Activated CD8-positive, alpha-beta T cell treated with anti-CD3 and anti-CD28 coated beads, Interleukin-2, amount 10 ng/mL, durations not matched to agents 7 days and 5 days (primary cell): ENCODE data around the gene SLFN14. TPM values are rescaled to one million over a fixed set of nuclear protein-coding genes. Genes with fewer than 3 reads are reported as not detected.

ENCODE experiments used
- ATAC-seq: fragments of 150-1000 bp; cut with Tn5 transposase; one replicate; pipeline ENCODE4 v1.10.0; 2021; ENCODE audit warnings: moderate library complexity
- CTCF ChIA-PET: fragments of 350-600 bp; sonication (Branson Sonifier 250); formaldehyde crosslinking; loops from one replicate; lab custom pipeline; 2021; ENCODE audit warnings: antibody characterized with exemption; lab: Charles Lee
- POLR2A ChIA-PET: fragments of 350-600 bp; sonication (Branson Sonifier 250); formaldehyde crosslinking; loops from one replicate; lab custom pipeline; 2021; ENCODE audit warnings: antibody characterized with exemption; lab: Charles Lee
- DNase-seq: peaks from one replicate; pipeline ENCODE4 v3.0.0-alpha.2; 2020
- H3K27ac Mint-ChIP-seq: one replicate; pipeline ENCODE4 v1.8.0; 2021; ENCODE audit warnings: mild to moderate bottlenecking, mixed read lengths
- H3K27me3 Mint-ChIP-seq: one replicate; pipeline ENCODE4 v1.8.0; 2021; ENCODE audit warnings: low read depth, mixed read lengths
- H3K36me3 Mint-ChIP-seq: one replicate; pipeline ENCODE4 v1.8.0; 2021; ENCODE audit warnings: low read depth, mixed read lengths
- H3K4me1 Mint-ChIP-seq: one replicate; pipeline ENCODE4 v1.8.0; 2021; ENCODE audit warnings: low read depth, mixed read lengths
- H3K4me3 Mint-ChIP-seq: one replicate; pipeline ENCODE4 v1.8.0; 2021; ENCODE audit warnings: mild to moderate bottlenecking, mixed read lengths
- H3K9me3 Mint-ChIP-seq: one replicate; pipeline ENCODE4 v1.8.0; 2022; ENCODE audit warnings: mixed read lengths; ENCODE audit not compliant: insufficient read depth
- total RNA-seq, 2 experiments: library from RNA; stranded (reverse); gene quantifications; one replicate each; pipeline ENCODE4 v1.2.3, GENCODE V29; 2021

Gene SLFN14
- total RNA-seq, 2 experiments from 2014 or later, result not detected

GRCh38 chr17:35559495-35560210 lies 966 bp downstream of the SLFN14 start:
- ChIA-PET POLR2A (interaction anchor here (0.5 to 1.2 kb wide), 2 partner anchors 316 to 928 kb away, joined by 3 to 4 read pairs; partner anchors contain the start of gene SLFN5), CTCF (interaction anchor here (1.3 kb wide), 1 partner anchor 187 kb away, joined by 5 read pairs; no protein-coding TSS in a partner anchor)
- Mint-ChIP-seq H3K36me3 (no peaks in the 10 kb centered on the region), H3K27ac (no peak overlapping the region), H3K9me3 (no peaks in the 10 kb centered on the region), H3K27me3 (peaks cover 37% of the 10 kb centered on the region), H3K4me3 (no peak overlapping the region), H3K4me1 (no peaks in the 10 kb centered on the region)
- ATAC-seq (no peak), DNase-seq (no peak)

GRCh38 chr17:35557353-35557752 lies 3.3 kb downstream of the SLFN14 start:
- ChIA-PET CTCF (no interaction called here), POLR2A (interaction anchor here (0.5 kb wide), 1 partner anchor 22 kb away, joined by 10 read pairs; no protein-coding TSS in a partner anchor)
- no peaks in the 10 kb centered on the region for H3K9me3 Mint-ChIP-seq
- DNase-seq, result no peak
- no peak for ATAC-seq
- no peak overlapping the region for H3K4me3 Mint-ChIP-seq
- H3K27ac Mint-ChIP-seq, result no peak overlapping the region
- H3K4me1 Mint-ChIP-seq, result no peaks in the 10 kb centered on the region
- H3K36me3 Mint-ChIP-seq, result no peaks in the 10 kb centered on the region
- peaks cover 26% of the 10 kb centered on the region for H3K27me3 Mint-ChIP-seq

GRCh38 chr17:35555691-35556090 lies 4.9 kb downstream of the SLFN14 start:
- no peaks in the 10 kb centered on the region for H3K36me3 Mint-ChIP-seq
- DNase-seq, result no peak
- H3K9me3 Mint-ChIP-seq, result no peaks in the 10 kb centered on the region
- ATAC-seq, result no peak
- peaks cover 23% of the 10 kb centered on the region for H3K27me3 Mint-ChIP-seq
- ChIA-PET POLR2A (no interaction called here), CTCF (interaction anchor here (1.0 kb wide), 1 partner anchor 192 kb away, joined by 5 read pairs; no protein-coding TSS in a partner anchor)
- H3K27ac Mint-ChIP-seq, result no peak overlapping the region
- H3K4me1 Mint-ChIP-seq, result no peaks in the 10 kb centered on the region
- H3K4me3 Mint-ChIP-seq, result no peak overlapping the region

- POLR2A ChIA-PET, result interaction anchor here (0.6 kb wide), 1 partner anchor 1853 kb away, joined by 3 read pairs; no protein-coding TSS in a partner anchor
- no peaks in the 10 kb centered on the region for H3K9me3 Mint-ChIP-seq
- H3K4me1 Mint-ChIP-seq, result no peaks in the 10 kb centered on the region
- peaks cover 20% of the 10 kb centered on the region for H3K27me3 Mint-ChIP-seq
- no peak overlapping the region for H3K4me3 Mint-ChIP-seq
- no peak for DNase-seq
- ATAC-seq, result no peak
- no peaks in the 10 kb centered on the region for H3K36me3 Mint-ChIP-seq
- CTCF ChIA-PET, result interaction anchor here (0.6 to 1.3 kb wide), 4 partner anchors 10 to 554 kb away, joined by 3 read pairs; no protein-coding TSS in a partner anchor
- H3K27ac Mint-ChIP-seq, result no peak overlapping the region
These were observed 6.0 kb downstream of the SLFN14 start for GRCh38 chr17:35554668-35555067.

GRCh38 chr17:35553310-35553709 lies 7.3 kb downstream of the SLFN14 start:
- H3K4me1 Mint-ChIP-seq, result peaks cover 2% of the 10 kb centered on the region
- ATAC-seq (no peak), DNase-seq (no peak)
- no peak overlapping the region for H3K27ac Mint-ChIP-seq
- no peak overlapping the region for H3K4me3 Mint-ChIP-seq
- CTCF ChIA-PET, result interaction anchor here (1.1 to 2.1 kb wide), 2 partner anchors 194 to 240 kb away, joined by 3 to 6 read pairs; no protein-coding TSS in a partner anchor
- peaks cover 14% of the 10 kb centered on the region for H3K27me3 Mint-ChIP-seq
- no peaks in the 10 kb centered on the region for H3K9me3 Mint-ChIP-seq
- POLR2A ChIA-PET, result interaction anchor here (1.4 kb wide), 1 partner anchor 16 kb away, joined by 6 read pairs; the partner anchor contains the start of gene SLFN12L
- no peaks in the 10 kb centered on the region for H3K36me3 Mint-ChIP-seq

- DNase-seq, result no peak
- Mint-ChIP-seq H3K27ac (no peak overlapping the region), H3K4me3 (no peak overlapping the region), H3K36me3 (peaks cover 7% of the 10 kb centered on the region), H3K27me3 (peaks cover 2% of the 10 kb centered on the region), H3K4me1 (peaks cover 12% of the 10 kb centered on the region), H3K9me3 (peaks cover 5% of the 10 kb centered on the region)
- ChIA-PET CTCF (interaction anchor here (1.3 to 1.9 kb wide), 2 partner anchors 10 to 65 kb away, joined by 4 to 5 read pairs; no protein-coding TSS in a partner anchor), POLR2A (interaction anchor here (0.6 kb wide), 1 partner anchor 13 kb away, joined by 3 read pairs; no protein-coding TSS in a partner anchor)
- ATAC-seq, result no peak
These were observed 11.6 kb downstream of the SLFN14 start for GRCh38 chr17:35548978-35549377.

GRCh38 chr17:35548208-35548810 lies 12.3 kb downstream of the SLFN14 start:
- POLR2A ChIA-PET, result interaction anchor here (1.3 kb wide), 1 partner anchor 10 kb away, joined by 3 read pairs; no protein-coding TSS in a partner anchor
- H3K4me1 Mint-ChIP-seq, result peaks cover 19% of the 10 kb centered on the region
- H3K4me3 Mint-ChIP-seq, result no peak overlapping the region
- peaks cover 2% of the 10 kb centered on the region for H3K27me3 Mint-ChIP-seq
- DNase-seq, result no peak
- CTCF ChIA-PET, result interaction anchor here (1.1 to 1.9 kb wide), 2 partner anchors 9 to 65 kb away, joined by 3 to 4 read pairs; no protein-coding TSS in a partner anchor
- H3K27ac Mint-ChIP-seq, result no peak overlapping the region
- H3K9me3 Mint-ChIP-seq, result peaks cover 5% of the 10 kb centered on the region
- ATAC-seq, result no peak
- H3K36me3 Mint-ChIP-seq, result peaks cover 9% of the 10 kb centered on the region

GRCh38 chr17:35546487-35546886 lies 14.1 kb downstream of the SLFN14 start:
- H3K27me3 Mint-ChIP-seq, result peaks cover 2% of the 10 kb centered on the region
- peaks cover 10% of the 10 kb centered on the region for H3K36me3 Mint-ChIP-seq
- peaks cover 32% of the 10 kb centered on the region for H3K4me1 Mint-ChIP-seq
- peaks cover 5% of the 10 kb centered on the region for H3K9me3 Mint-ChIP-seq
- H3K27ac Mint-ChIP-seq, result no peak overlapping the region
- H3K4me3 Mint-ChIP-seq, result no peak overlapping the region
- ChIA-PET CTCF (interaction anchor here (1.0 kb wide), 1 partner anchor 13 kb away, joined by 3 read pairs; no protein-coding TSS in a partner anchor), POLR2A (interaction anchor here (1.2 kb wide), 1 partner anchor 332 kb away, joined by 5 read pairs; no protein-coding TSS in a partner anchor)
- DNase-seq (no peak), ATAC-seq (no peak)

- Mint-ChIP-seq H3K9me3 (peaks cover 5% of the 10 kb centered on the region), H3K27ac (no peak overlapping the region), H3K4me1 (peaks cover 41% of the 10 kb centered on the region), H3K36me3 (peaks cover 10% of the 10 kb centered on the region), H3K27me3 (peaks cover 2% of the 10 kb centered on the region), H3K4me3 (no peak overlapping the region)
- POLR2A ChIA-PET, result interaction anchor here (1.0 to 1.1 kb wide), 2 partner anchors 33 to 302 kb away, joined by 3 to 5 read pairs; partner anchors contain the start of genes PEX12 and SLFN5
- ATAC-seq (no peak), DNase-seq (no peak)
- CTCF ChIA-PET, result interaction anchor here (1.3 kb wide), 1 partner anchor 232 kb away, joined by 4 read pairs; no protein-coding TSS in a partner anchor
These were observed 15.5 kb downstream of the SLFN14 start for GRCh38 chr17:35545150-35545549.

GRCh38 chr17:35543856-35544255 lies 16.8 kb downstream of the SLFN14 start:
- CTCF ChIA-PET, result interaction anchor here (0.9 to 2.9 kb wide), 3 partner anchors 10 to 220 kb away, joined by 3 to 8 read pairs (median 3); no protein-coding TSS in a partner anchor
- DNase-seq (no peak), ATAC-seq (no peak)
- Mint-ChIP-seq H3K4me3 (no peak overlapping the region), H3K27me3 (peaks cover under 1% of the 10 kb centered on the region), H3K4me1 (peaks cover 53% of the 10 kb centered on the region), H3K36me3 (peaks cover 10% of the 10 kb centered on the region), H3K27ac (no peak overlapping the region), H3K9me3 (peaks cover 5% of the 10 kb centered on the region)
- POLR2A ChIA-PET, result no interaction called here

GRCh38 chr17:35542990-35543389 lies 17.6 kb downstream of the SLFN14 start:
- ChIA-PET POLR2A (interaction anchor here (0.6 to 4.6 kb wide), 2 partner anchors 36 to 170 kb away, joined by 3 to 24 read pairs; partner anchors contain the start of gene SLFN11), CTCF (interaction anchor here (0.9 to 2.9 kb wide), 7 partner anchors 9 to 221 kb away, joined by 3 to 8 read pairs (median 3); partner anchors contain the start of gene PEX12)
- Mint-ChIP-seq H3K4me3 (no peak overlapping the region), H3K4me1 (peaks cover 60% of the 10 kb centered on the region), H3K9me3 (peaks cover 5% of the 10 kb centered on the region), H3K27me3 (no peaks in the 10 kb centered on the region), H3K36me3 (peaks cover 10% of the 10 kb centered on the region), H3K27ac (no peak overlapping the region)
- ATAC-seq (no peak), DNase-seq (no peak)
